NCI-H82 (cell line): Measurements from ENCODE around the gene MANF.
A peak's percentile ranks its signal among the peaks of the same experiment; 100 is the strongest.
"Not testable (repeated sequence)": the region's sequence is repeated elsewhere in the genome, so short reads cannot be mapped to it uniquely, and the experiment has no call there.

Source experiments
- DNase-seq: peaks from one replicate; lab custom pipeline; 2025; lab: John Stamatoyannopoulos, UW

The MANF gene

GRCh38 chr3:51384726-51385473, at the start of gene MANF:
Gene MANF, plus strand, starts transcription at chr3:51385291. Its CDS starts 52 bp downstream, at chr3:51385343.
- peak; percentile 97 for DNase-seq

- no peak for DNase-seq
Observed at GRCh38 chr3:51336261-51336660, 48.8 kb upstream of the MANF start.

- no peak for DNase-seq
Observed at GRCh38 chr3:51337666-51338065, 47.4 kb upstream of the MANF start.

- no peak for DNase-seq
Observed at GRCh38 chr3:51338632-51339031, 46.5 kb upstream of the MANF start.

GRCh38 chr3:51340013-51340829, 44.9 kb upstream of the MANF start:
- no peak for DNase-seq

- DNase-seq, result no peak
Observed at GRCh38 chr3:51340989-51341636, 44.0 kb upstream of the MANF start.

- no peak for DNase-seq
Observed at GRCh38 chr3:51343918-51344687, 41.0 kb upstream of the MANF start.

- DNase-seq, result no peak
Observed at GRCh38 chr3:51350751-51351150, 34.3 kb upstream of the MANF start.

GRCh38 chr3:51353131-51353530, 32.0 kb upstream of the MANF start:
- DNase-seq, result peak; percentile 89

- peak; percentile 52 for DNase-seq
Observed at GRCh38 chr3:51353691-51354090, 31.4 kb upstream of the MANF start.

GRCh38 chr3:51354172-51354571, 30.9 kb upstream of the MANF start:
- DNase-seq, result no peak

GRCh38 chr3:51354731-51355615, 30.1 kb upstream of the MANF start:
- peak; percentile 8 for DNase-seq

- DNase-seq, result no peak
Observed at GRCh38 chr3:51355891-51356578, 29.1 kb upstream of the MANF start.

GRCh38 chr3:51357856-51358255, 27.2 kb upstream of the MANF start:
- no peak for DNase-seq

GRCh38 chr3:51358981-51359380, 26.1 kb upstream of the MANF start:
- no peak for DNase-seq

- DNase-seq, result no peak
Observed at GRCh38 chr3:51360806-51361205, 24.3 kb upstream of the MANF start.

GRCh38 chr3:51361746-51362145, 23.3 kb upstream of the MANF start:
- DNase-seq, result no peak

GRCh38 chr3:51362476-51362875, 22.6 kb upstream of the MANF start:
- DNase-seq, result no peak

- not testable (repeated sequence) for DNase-seq
Observed at GRCh38 chr3:51368276-51368675, 16.8 kb upstream of the MANF start.

- peak; percentile 83 for DNase-seq
Observed at GRCh38 chr3:51371943-51372557, 13.0 kb upstream of the MANF start.
